Small intestine (tissue), 7 donors: Measurements from ENCODE around the gene ROR1. TPM values are rescaled to one million over a fixed set of nuclear protein-coding genes. Genes with fewer than 3 reads are reported as not detected.

ENCODE experiments used
- DNase-seq, 2 donors: peaks; one replicate each; pipeline versions ENCODE4 v3.0.0 to v3.0.0-alpha.2; 2013
- FAIRE-seq: peaks from 2 replicates; lab custom pipeline; 2012; peaks lifted over from hg19 to GRCh38; lab: Jason Lieb, UNC
- H3K27ac ChIP-seq, 3 donors: one replicate each; pipeline ENCODE4 v1.5.1; 2013; ENCODE audit warnings: low read length in 2 of 3, mild to moderate bottlenecking in 2 of 3, control low read depth in 1 of 3, inconsistent platforms in 1 of 3, low read depth in 1 of 3, moderate library complexity in 1 of 3
- H3K27me3 ChIP-seq, 3 donors: one replicate each; pipeline ENCODE4 v1.6.1; 2013; ENCODE audit warnings: low read length in 3 of 3, inconsistent platforms in 1 of 3; ENCODE audit not compliant: control insufficient read depth in 3 of 3, insufficient read depth in 3 of 3
- H3K36me3 ChIP-seq, 3 donors: one replicate each; pipeline ENCODE4 v1.6.1; 2013; ENCODE audit warnings: low read length in 3 of 3, inconsistent platforms in 1 of 3, low read depth in 1 of 3, mild to moderate bottlenecking in 1 of 3, moderate library complexity in 1 of 3; ENCODE audit not compliant: control insufficient read depth in 3 of 3, insufficient read depth in 2 of 3
- H3K4me1 ChIP-seq, 3 donors: one replicate each; pipeline ENCODE4 v1.6.1; 2013; ENCODE audit warnings: low read length in 2 of 3, inconsistent platforms in 1 of 3, low read depth in 1 of 3, mild to moderate bottlenecking in 1 of 3, moderate library complexity in 1 of 3; ENCODE audit not compliant: control insufficient read depth in 3 of 3, insufficient read depth in 2 of 3
- H3K4me3 ChIP-seq, 3 donors: one replicate each; pipeline ENCODE4 v1.5.1; 2013; ENCODE audit warnings: low read length in 3 of 3, control low read depth in 1 of 3, inconsistent platforms in 1 of 3, low read depth in 1 of 3, mild to moderate bottlenecking in 1 of 3, moderate library complexity in 1 of 3
- H3K9me3 ChIP-seq, 2 donors: one replicate each; pipeline ENCODE4 v1.6.1; 2013; ENCODE audit warnings: low read depth in 1 of 2, low read length in 1 of 2; ENCODE audit not compliant: control insufficient read depth in 2 of 2, insufficient read depth in 1 of 2
- WGBS, 3 donors: extraction: QIAGEN DNeasy Blood & Tissue Kit; methylation state at CpG; one replicate each; pipeline ENCODE4 v1.1.7; 2013; 5-methylcytosine and 5-hydroxymethylcytosine counted together
- polyA plus RNA-seq, 4 donors: library from polyadenylated mRNA; stranded (reverse) in 3 of 4; unstranded in 1 of 4; fragments of 200-250 nt in 3 of 4; fragments of 120-200 nt in 1 of 4; gene quantifications; one replicate each; pipeline versions ENCODE4 v1.2.1 to v1.2.3, GENCODE V29; 2013
- donor health status: healthy with polysubstance abuse.
- donor health status: control.
- donor health status: control.
- donor health status: Bipolar disorder and iron deficiency.
- donor health status: healthy.

The ROR1 gene
- polyA plus RNA-seq, 4 donors: 0.22 to 3.6 (median 3.2) TPM; not detected in 1

- no peak overlapping the region for H3K4me3 ChIP-seq
- FAIRE-seq (no peak), DNase-seq (no peak)
- H3K9me3 ChIP-seq: no peaks in the 10 kb centered on the region
- WGBS, 3 donors: 68 to 87% (median 86%) methylated on average over 5 of the region's 5 CpGs
- H3K36me3 ChIP-seq: no peaks in the 10 kb centered on the region
- no peak overlapping the region for H3K27ac ChIP-seq
- no peaks in the 10 kb centered on the region for H3K27me3 ChIP-seq
- H3K4me1 ChIP-seq: no peaks in the 10 kb centered on the region
Measured at GRCh38 chr1:63984930-63985290, 211.1 kb downstream of the ROR1 start.

- H3K4me1 ChIP-seq: no peaks in the 10 kb centered on the region
- DNase-seq: no peak
- H3K36me3 ChIP-seq: no peaks in the 10 kb centered on the region
- H3K4me3 ChIP-seq: no peak overlapping the region
- WGBS, 3 donors: 64 to 83% (median 75%) methylated on average over 2 of the region's 2 CpGs
- FAIRE-seq: no peak
- H3K9me3 ChIP-seq: no peaks in the 10 kb centered on the region
- H3K27ac ChIP-seq: no peak overlapping the region
- H3K27me3 ChIP-seq: no peaks in the 10 kb centered on the region
Measured at GRCh38 chr1:63987014-63987627, 213.3 kb downstream of the ROR1 start.

GRCh38 chr1:63987628-63988024 is 213.8 kb downstream of the ROR1 start:
- no peaks in the 10 kb centered on the region for H3K4me1 ChIP-seq
- FAIRE-seq: no peak
- no peaks in the 10 kb centered on the region for H3K27me3 ChIP-seq
- 64 to 87% (median 68%) methylated on average over 3 of the region's 3 CpGs for WGBS, 3 donors
- H3K36me3 ChIP-seq: no peaks in the 10 kb centered on the region
- H3K27ac ChIP-seq: no peak overlapping the region
- no peaks in the 10 kb centered on the region for H3K9me3 ChIP-seq
- H3K4me3 ChIP-seq: no peak overlapping the region
- no peak for DNase-seq

GRCh38 chr1:63988941-63989340 is 215.1 kb downstream of the ROR1 start:
- no peak for FAIRE-seq
- WGBS, 3 donors: 55 to 80% (median 73%) methylated on average over 2 of the region's 2 CpGs
- H3K4me3 ChIP-seq: no peak overlapping the region

GRCh38 chr1:63991685-63992084 is 217.9 kb downstream of the ROR1 start:
- Histone ChIP-seq H3K9me3 (no peaks in the 10 kb centered on the region), H3K36me3 (no peaks in the 10 kb centered on the region), H3K27me3 (no peaks in the 10 kb centered on the region), H3K4me1 (no peaks in the 10 kb centered on the region), H3K27ac (no peak overlapping the region), H3K4me3 (no peak overlapping the region)
- 46 to 72% (median 51%) methylated on average over 2 of the region's 2 CpGs for WGBS, 3 donors
- DNase-seq: no peak
- no peak for FAIRE-seq

More at GRCh38 chr1:63988941-63989340, 215.1 kb downstream of the ROR1 start:
- Histone ChIP-seq H3K36me3 (no peaks in the 10 kb centered on the region), H3K27ac (no peak overlapping the region), H3K27me3 (no peaks in the 10 kb centered on the region), H3K9me3 (no peaks in the 10 kb centered on the region), H3K4me1 (no peaks in the 10 kb centered on the region)
- no peak for DNase-seq

- H3K27me3 ChIP-seq: no peaks in the 10 kb centered on the region
- no peaks in the 10 kb centered on the region for H3K9me3 ChIP-seq
- H3K4me1 ChIP-seq: no peaks in the 10 kb centered on the region
- FAIRE-seq (no peak), DNase-seq (no peak)
- H3K27ac ChIP-seq: no peak overlapping the region
- WGBS, 3 donors: 80 to 86% (median 86%) methylated on average over 3 of the region's 3 CpGs
- H3K36me3 ChIP-seq: no peaks in the 10 kb centered on the region
- no peak overlapping the region for H3K4me3 ChIP-seq
Measured at GRCh38 chr1:64000021-64000420, 226.2 kb downstream of the ROR1 start.

GRCh38 chr1:64001038-64001437 is 227.2 kb downstream of the ROR1 start:
- no peak for DNase-seq
- FAIRE-seq: no peak
- no peak overlapping the region for H3K4me3 ChIP-seq
- WGBS, 3 donors: 73 to 86% (median 76%) methylated on average over 2 of the region's 2 CpGs
- H3K36me3 ChIP-seq: no peaks in the 10 kb centered on the region
- no peak overlapping the region for H3K27ac ChIP-seq
- no peaks in the 10 kb centered on the region for H3K9me3 ChIP-seq
- H3K27me3 ChIP-seq: no peaks in the 10 kb centered on the region
- no peaks in the 10 kb centered on the region for H3K4me1 ChIP-seq

- H3K4me1 ChIP-seq: no peaks in the 10 kb centered on the region
- H3K9me3 ChIP-seq: no peaks in the 10 kb centered on the region
- 80 to 86% (median 85%) methylated on average over 8 of the region's 8 CpGs for whole genome bisulfite sequencing, 3 donors
- DNase-seq: no peak
- no peak overlapping the region for H3K27ac ChIP-seq
- no peak for FAIRE-seq
- no peaks in the 10 kb centered on the region for H3K27me3 ChIP-seq
- H3K36me3 ChIP-seq: no peaks in the 10 kb centered on the region
- no peak overlapping the region for H3K4me3 ChIP-seq
Measured at GRCh38 chr1:64004451-64005025, 230.7 kb downstream of the ROR1 start.

GRCh38 chr1:64005801-64006200 is 232.0 kb downstream of the ROR1 start:
- no peak overlapping the region for H3K27ac ChIP-seq
- 38 to 47% (median 39%) methylated on average over 3 of the region's 3 CpGs for WGBS, 3 donors
- no peak for FAIRE-seq

More at GRCh38 chr1:64005801-64006200, 232.0 kb downstream of the ROR1 start:
- Histone ChIP-seq H3K9me3 (no peaks in the 10 kb centered on the region), H3K4me1 (no peaks in the 10 kb centered on the region), H3K36me3 (no peaks in the 10 kb centered on the region), H3K27me3 (no peaks in the 10 kb centered on the region), H3K4me3 (no peak overlapping the region)
- DNase-seq: no peak
